Mesenchymal stem cell (in vitro differentiated cells and primary cell): Measurements from ENCODE around the gene PAWR.

ENCODE experiments used
- DNase-seq: peaks from one replicate; pipeline ENCODE4 v3.0.0-alpha.2; 2013
- H2AFZ ChIP-seq: one replicate; pipeline ENCODE4 v1.6.1; 2013; ENCODE audit warnings: low read depth, mild to moderate bottlenecking, control low read depth, inconsistent platforms, low read length, moderate library complexity
- H2AK5ac ChIP-seq: 2 replicates; pipeline ENCODE4 v1.6.1; 2013; ENCODE audit warnings: low read length, moderate library complexity, mild to moderate bottlenecking, inconsistent platforms; ENCODE audit not compliant: severe bottlenecking
- H2BK120ac ChIP-seq: one replicate; pipeline ENCODE4 v1.6.1; 2013; ENCODE audit warnings: low read depth, mild to moderate bottlenecking, inconsistent platforms, low read length, moderate library complexity
- H2BK12ac ChIP-seq, 2 experiments: one replicate each; pipeline ENCODE4 v1.6.1; 2013; ENCODE audit warnings: inconsistent platforms in 2 of 2, low read length in 2 of 2, mild to moderate bottlenecking in 2 of 2, moderate library complexity in 2 of 2, control low read depth in 1 of 2
- H2BK15ac ChIP-seq: one replicate; pipeline ENCODE4 v1.6.1; 2013; ENCODE audit warnings: mild to moderate bottlenecking, low read depth, inconsistent platforms; ENCODE audit not compliant: poor library complexity, severe bottlenecking
- H2BK5ac ChIP-seq: 2 replicates; pipeline ENCODE4 v1.6.1; 2013; ENCODE audit warnings: low read depth, mild to moderate bottlenecking, low read length, control low read depth, inconsistent platforms; ENCODE audit not compliant: poor library complexity, severe bottlenecking
- H3K14ac ChIP-seq, 2 experiments: one replicate each; pipeline ENCODE4 v1.6.1; 2013; ENCODE audit warnings: inconsistent platforms in 2 of 2, low read length in 2 of 2, control low read depth in 1 of 2, mild to moderate bottlenecking in 1 of 2, moderate library complexity in 1 of 2
- H3K18ac ChIP-seq, 2 experiments: one replicate each; pipeline ENCODE4 v1.6.1; 2013; ENCODE audit warnings: inconsistent platforms in 2 of 2, low read length in 2 of 2, control low read depth in 1 of 2, low read depth in 1 of 2, mild to moderate bottlenecking in 1 of 2
- H3K23ac ChIP-seq, 2 experiments: one replicate each; pipeline ENCODE4 v1.6.1; 2013; ENCODE audit warnings: inconsistent platforms in 2 of 2, low read length in 2 of 2, mild to moderate bottlenecking in 2 of 2, moderate library complexity in 2 of 2, control low read depth in 1 of 2
- H3K27ac ChIP-seq: 2 replicates; pipeline ENCODE4 v1.5.1; 2013; ENCODE audit warnings: mild to moderate bottlenecking, moderate library complexity, low read length, control low read depth, inconsistent platforms; ENCODE audit not compliant: poor library complexity, severe bottlenecking
- H3K27me3 ChIP-seq, 2 experiments: 2 replicates each; pipeline versions ENCODE4 v1.6.1 to v1.7.0; 2013; ENCODE audit warnings: low read length in 2 of 2, mild to moderate bottlenecking in 2 of 2, moderate library complexity in 2 of 2, control low read depth in 1 of 2, inconsistent platforms in 1 of 2; ENCODE audit not compliant: control insufficient read depth in 1 of 2, insufficient read depth in 1 of 2
- H3K36me3 ChIP-seq, 2 experiments: 2 replicates each; pipeline versions ENCODE4 v1.6.1 to v1.7.0; 2013; ENCODE audit warnings: low read length in 2 of 2, control low read depth in 1 of 2, inconsistent platforms in 1 of 2, low read depth in 1 of 2, mild to moderate bottlenecking in 1 of 2; ENCODE audit not compliant: insufficient read depth in 2 of 2, control insufficient read depth in 1 of 2
- H3K4ac ChIP-seq, 2 experiments: one replicate each; pipeline ENCODE4 v1.6.1; 2013; ENCODE audit warnings: inconsistent platforms in 2 of 2, low read length in 2 of 2, mild to moderate bottlenecking in 2 of 2, moderate library complexity in 2 of 2, control low read depth in 1 of 2, low read depth in 1 of 2
- H3K4me1 ChIP-seq: 2 replicates; pipeline ENCODE4 v1.6.1; 2013; ENCODE audit warnings: low read depth, low read length, control low read depth; ENCODE audit not compliant: control insufficient read depth, insufficient read depth
- H3K4me2 ChIP-seq: 2 replicates; pipeline ENCODE4 v1.6.1; 2013; ENCODE audit warnings: low read length, mild to moderate bottlenecking, inconsistent platforms; ENCODE audit not compliant: poor library complexity, severe bottlenecking
- H3K4me3 ChIP-seq, 2 experiments: 2 replicates each; pipeline versions ENCODE4 v1.5.1 to v1.7.0; 2013; ENCODE audit warnings: low read length in 2 of 2, mild to moderate bottlenecking in 2 of 2, control low read depth in 1 of 2, low read depth in 1 of 2; ENCODE audit not compliant: insufficient read depth in 1 of 2
- H3K79me1 ChIP-seq: replicated peaks from 2 replicates; pipeline ENCODE4 v1.6.1; 2013; ENCODE audit warnings: mild to moderate bottlenecking, control low read depth, low read length, inconsistent platforms; ENCODE audit not compliant: poor library complexity, severe bottlenecking
- H3K9ac ChIP-seq: 2 replicates; pipeline ENCODE4 v1.7.0; 2013; ENCODE audit warnings: mild to moderate bottlenecking, low read length, moderate library complexity
- H3K9me3 ChIP-seq: 2 replicates; pipeline ENCODE4 v1.7.0; 2013; ENCODE audit warnings: mild to moderate bottlenecking, low read length; ENCODE audit not compliant: control insufficient read depth
- H4K8ac ChIP-seq: one replicate; pipeline ENCODE4 v1.6.1; 2013; ENCODE audit warnings: inconsistent platforms, mild to moderate bottlenecking, low read length, moderate library complexity
- H4K91ac ChIP-seq: one replicate; pipeline ENCODE4 v1.6.1; 2013; ENCODE audit warnings: mild to moderate bottlenecking, low read length, inconsistent platforms
- WGBS: methylation state at CpG from one replicate; pipeline ENCODE4 v1.1.7; 2013; ENCODE audit warnings: mixed read lengths; 5-methylcytosine and 5-hydroxymethylcytosine counted together

PAWR gene

DNA sequence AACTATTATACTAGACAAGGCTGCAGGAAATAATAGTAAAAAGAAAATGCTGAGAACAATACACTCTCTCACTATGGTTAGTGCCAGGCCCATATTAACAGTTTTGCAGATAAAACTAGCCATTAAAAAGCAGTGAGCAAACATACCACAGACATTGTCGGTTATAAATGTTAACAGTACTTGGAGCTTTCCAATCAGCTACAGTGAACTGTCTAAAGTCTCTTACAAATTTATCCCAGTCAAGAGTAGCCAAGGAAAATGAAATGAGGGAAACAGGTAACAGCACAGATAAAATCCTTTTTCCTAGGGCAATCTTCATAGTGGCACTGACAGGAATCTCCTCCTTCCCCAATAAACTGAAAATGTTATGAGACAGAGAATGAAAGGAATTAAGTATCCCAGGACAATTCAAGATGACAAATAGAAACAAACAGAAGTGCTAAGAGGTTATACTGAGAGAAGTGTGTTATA lies 30.8 kb downstream of the PAWR start:
- Histone ChIP-seq H2AFZ (no peak overlapping the region), H3K27ac (peak overlapping the region; percentile 26), H2AK5ac (no peak overlapping the region), H3K79me1 (peaks cover 1% of the 10 kb centered on the region), H3K14ac (no peak overlapping the region), H3K4me3 (no peak overlapping the region), H4K91ac (no peak overlapping the region), H2BK12ac (no peak overlapping the region), H3K18ac (no peak overlapping the region), H3K23ac (no peak overlapping the region), H3K4me1 (peaks cover 1% of the 10 kb centered on the region), H3K9me3 (no peaks in the 10 kb centered on the region), H3K4ac (no peak overlapping the region), H3K4me2 (no peak overlapping the region), H3K9ac (no peak overlapping the region), H3K36me3 (no peaks in the 10 kb centered on the region), H2BK15ac (no peak overlapping the region), H2BK120ac (no peak overlapping the region), H3K27me3 (no peaks in the 10 kb centered on the region), H4K8ac (no peak overlapping the region), H2BK5ac (no peak overlapping the region)
- WGBS, result no CpG with 5 or more reads among the region's 1 CpG
- DNase-seq, result peak; percentile 30

DNA sequence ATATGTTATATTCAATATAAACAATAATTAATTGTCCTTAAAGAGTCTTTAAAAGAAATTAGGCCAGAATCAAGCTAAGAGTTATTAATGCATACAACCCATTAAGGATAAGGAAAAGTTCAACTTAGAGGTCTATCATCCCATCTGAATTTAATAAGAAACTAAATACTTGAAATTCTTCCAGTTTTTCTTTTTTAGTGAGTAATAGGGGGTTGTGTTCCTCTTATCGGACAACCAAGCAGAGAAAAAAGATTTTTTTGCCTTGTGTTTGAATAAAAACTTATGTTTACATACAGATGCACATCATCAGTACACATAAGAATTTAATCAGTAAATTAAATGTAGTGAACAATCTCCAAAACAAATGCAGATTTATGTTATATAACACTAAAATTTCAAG lies 32.5 kb downstream of the PAWR start:
- Histone ChIP-seq H3K36me3 (no peaks in the 10 kb centered on the region), H3K27ac (no peak overlapping the region), H2BK5ac (no peak overlapping the region), H2BK120ac (no peak overlapping the region), H4K91ac (no peak overlapping the region), H3K4me3 (no peak overlapping the region), H3K23ac (no peak overlapping the region), H2AK5ac (no peak overlapping the region), H3K9ac (peak overlapping the region; percentile 50), H3K14ac (no peak overlapping the region), H3K18ac (no peak overlapping the region), H3K4me1 (peaks cover 1% of the 10 kb centered on the region), H3K79me1 (peaks cover 1% of the 10 kb centered on the region), H2BK15ac (no peak overlapping the region), H4K8ac (no peak overlapping the region), H3K4ac (no peak overlapping the region), H2BK12ac (no peak overlapping the region), H3K4me2 (no peak overlapping the region), H3K27me3 (no peaks in the 10 kb centered on the region), H2AFZ (no peak overlapping the region), H3K9me3 (no peaks in the 10 kb centered on the region)
- no CpG with 5 or more reads among the region's 1 CpG for WGBS
- no peak for DNase-seq

GRCh38 chr12:79657136-79657535 lies 33.6 kb downstream of the PAWR start:
- WGBS, result 97% methylated on average over 7 of the region's 7 CpGs
- H2BK120ac ChIP-seq, result no peak overlapping the region

DNA sequence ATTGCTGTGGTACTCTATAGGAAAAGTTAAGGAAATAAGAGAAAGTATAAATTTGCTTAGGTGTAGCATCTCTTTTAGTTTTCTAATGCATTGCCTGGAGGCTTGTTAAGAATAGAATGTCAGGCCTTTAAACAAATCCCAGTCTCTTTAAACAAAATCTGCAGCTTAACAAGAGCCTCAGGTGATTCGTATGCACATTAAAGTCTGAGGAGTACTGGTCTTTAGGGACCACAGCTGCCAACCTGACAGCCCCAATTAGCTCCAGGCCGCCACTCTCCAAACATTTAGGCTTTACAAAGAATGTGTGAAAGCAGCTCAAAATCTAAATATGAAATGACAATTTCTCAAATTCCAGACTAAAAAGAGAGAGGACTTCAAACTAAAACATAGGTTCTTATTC lies 35.7 kb downstream of the PAWR start:
- Histone ChIP-seq H3K36me3 (no peaks in the 10 kb centered on the region), H2BK5ac (no peak overlapping the region), H2BK120ac (no peak overlapping the region), H4K8ac (no peak overlapping the region), H3K79me1 (peaks cover 1% of the 10 kb centered on the region), H3K14ac (no peak overlapping the region), H3K9me3 (no peaks in the 10 kb centered on the region), H2BK12ac (no peak overlapping the region), H3K23ac (no peak overlapping the region), H3K4me3 (no peak overlapping the region), H2BK15ac (no peak overlapping the region), H3K9ac (no peak overlapping the region), H2AFZ (no peak overlapping the region), H3K4me2 (no peak overlapping the region), H3K27me3 (no peaks in the 10 kb centered on the region), H2AK5ac (no peak overlapping the region), H3K27ac (no peak overlapping the region), H3K4ac (no peak overlapping the region), H3K4me1 (no peaks in the 10 kb centered on the region), H3K18ac (no peak overlapping the region), H4K91ac (no peak overlapping the region)
- no peak for DNase-seq
- WGBS, result 90% methylated on average over 2 of the region's 2 CpGs

More at GRCh38 chr12:79657136-79657535, 33.6 kb downstream of the PAWR start:
- no peaks in the 10 kb centered on the region for H3K9me3 ChIP-seq
- H3K27ac ChIP-seq, result no peak overlapping the region
- H3K4ac ChIP-seq, result no peak overlapping the region
- H3K4me3 ChIP-seq, result no peak overlapping the region
- peaks cover 1% of the 10 kb centered on the region for H3K79me1 ChIP-seq
- no peak overlapping the region for H2BK5ac ChIP-seq
- no peak overlapping the region for H2AK5ac ChIP-seq
- H4K91ac ChIP-seq, result no peak overlapping the region
- H3K4me1 ChIP-seq, result peaks cover 1% of the 10 kb centered on the region
- H3K4me2 ChIP-seq, result no peak overlapping the region
- H3K14ac ChIP-seq, result no peak overlapping the region
- DNase-seq, result no peak
- H4K8ac ChIP-seq, result no peak overlapping the region
- H3K18ac ChIP-seq, result no peak overlapping the region
- no peaks in the 10 kb centered on the region for H3K27me3 ChIP-seq
- H3K9ac ChIP-seq, result no peak overlapping the region
- H3K36me3 ChIP-seq, result no peaks in the 10 kb centered on the region
- no peak overlapping the region for H3K23ac ChIP-seq
- H2BK15ac ChIP-seq, result no peak overlapping the region
- no peak overlapping the region for H2AFZ ChIP-seq
- H2BK12ac ChIP-seq, result no peak overlapping the region
